Stomach smooth muscle (tissue), 2 donors: ENCODE data around the gene ARMS2.
A peak's percentile ranks its signal among the peaks of the same experiment; 100 is the strongest.

ENCODE experiments used
- H3K27ac ChIP-seq: one replicate; pipeline ENCODE4 v1.7.0; 2013; ENCODE audit warnings: mild to moderate bottlenecking, low read length, inconsistent platforms
- H3K27me3 ChIP-seq, 2 donors: one replicate each; pipeline ENCODE4 v1.7.0; 2013; ENCODE audit warnings: low read length in 2 of 2; ENCODE audit not compliant: insufficient read depth in 2 of 2, control insufficient read depth in 1 of 2
- H3K36me3 ChIP-seq, 2 donors: one replicate each; pipeline ENCODE4 v1.7.0; 2013; ENCODE audit warnings: low read length in 2 of 2; ENCODE audit not compliant: control insufficient read depth in 2 of 2, insufficient read depth in 2 of 2
- H3K4me1 ChIP-seq: one replicate; pipeline ENCODE4 v1.7.0; 2013; ENCODE audit warnings: low read length; ENCODE audit not compliant: control insufficient read depth, insufficient read depth
- H3K4me3 ChIP-seq, 2 donors: one replicate each; pipeline ENCODE4 v1.7.0; 2013; ENCODE audit warnings: low read length in 2 of 2
- H3K9ac ChIP-seq, 2 donors: one replicate each; pipeline ENCODE4 v1.7.0; 2013; ENCODE audit warnings: low read length in 2 of 2, mild to moderate bottlenecking in 1 of 2
- H3K9me3 ChIP-seq, 2 donors: one replicate each; pipeline ENCODE4 v1.7.0; 2013; ENCODE audit warnings: low read length in 2 of 2; ENCODE audit not compliant: control insufficient read depth in 2 of 2
- donor health status: healthy.
- donor health status: Pancreatic carcinoma.

ARMS2 gene

GRCh38 chr10:122494173-122494820, 39.8 kb downstream of the ARMS2 start:
- Histone ChIP-seq H3K9ac (no peak overlapping the region), H3K36me3 (peaks cover 3 to 6% of the 10 kb centered on the region in 2 donors)

GRCh38 chr10:122494833-122495232, 40.4 kb downstream of the ARMS2 start:
- Histone ChIP-seq H3K9ac (no peak overlapping the region), H3K27ac (no peak overlapping the region), H3K36me3 (peaks cover 0 to 4% of the 10 kb centered on the region in 2 donors), H3K27me3 (no peaks in the 10 kb centered on the region), H3K4me3 (no peak overlapping the region), H3K4me1 (peaks cover 65% of the 10 kb centered on the region), H3K9me3 (no peaks in the 10 kb centered on the region)

More at GRCh38 chr10:122494173-122494820, 39.8 kb downstream of the ARMS2 start:
- no peaks in the 10 kb centered on the region for H3K27me3 ChIP-seq
- peaks cover 60% of the 10 kb centered on the region for H3K4me1 ChIP-seq
- no peak overlapping the region for H3K4me3 ChIP-seq
- H3K9me3 ChIP-seq, result no peaks in the 10 kb centered on the region
- H3K27ac ChIP-seq, result no peak overlapping the region

- Histone ChIP-seq H3K9me3 (no peaks in the 10 kb centered on the region), H3K36me3 (no peaks in the 10 kb centered on the region), H3K4me3 (no peak overlapping the region), H3K27ac (no peak overlapping the region), H3K9ac (no peak overlapping the region), H3K4me1 (peaks cover 74% of the 10 kb centered on the region), H3K27me3 (no peaks in the 10 kb centered on the region)
Measured at GRCh38 chr10:122495406-122496340, 41.2 kb downstream of the ARMS2 start.

GRCh38 chr10:122497241-122497640, 42.8 kb downstream of the ARMS2 start:
- H3K9ac ChIP-seq, result no peak overlapping the region
- no peaks in the 10 kb centered on the region for H3K9me3 ChIP-seq
- H3K4me1 ChIP-seq, result peaks cover 63% of the 10 kb centered on the region
- peaks cover 0 to 9% of the 10 kb centered on the region in 2 donors for H3K36me3 ChIP-seq
- H3K27ac ChIP-seq, result no peak overlapping the region
- no peaks in the 10 kb centered on the region for H3K27me3 ChIP-seq
- no peak overlapping the region for H3K4me3 ChIP-seq

- H3K9ac ChIP-seq, result no peak overlapping the region
- H3K4me1 ChIP-seq, result peaks cover 53% of the 10 kb centered on the region
- H3K27me3 ChIP-seq, result no peaks in the 10 kb centered on the region
- peaks cover 0 to 9% of the 10 kb centered on the region in 2 donors for H3K36me3 ChIP-seq
- H3K27ac ChIP-seq, result peak overlapping the region; percentile 77
- H3K9me3 ChIP-seq, result no peaks in the 10 kb centered on the region
- peak overlapping the region in 1 of 2 donors; percentile 9 for H3K4me3 ChIP-seq
Measured at GRCh38 chr10:122498521-122498920, 44.1 kb downstream of the ARMS2 start.

GRCh38 chr10:122499012-122499411, 44.6 kb downstream of the ARMS2 start:
- H3K9ac ChIP-seq, result peak overlapping the region in 1 of 2 donors; percentile 60

GRCh38 chr10:122499491-122499941, 45.1 kb downstream of the ARMS2 start:
- H3K27me3 ChIP-seq, result no peaks in the 10 kb centered on the region
- no peak overlapping the region for H3K9ac ChIP-seq
- peak overlapping the region; percentile 77 for H3K27ac ChIP-seq
- no peaks in the 10 kb centered on the region for H3K9me3 ChIP-seq
- H3K4me1 ChIP-seq, result peaks cover 58% of the 10 kb centered on the region
- peaks cover 0 to 9% of the 10 kb centered on the region in 2 donors for H3K36me3 ChIP-seq
- H3K4me3 ChIP-seq, result peak overlapping the region in 1 of 2 donors; percentile 23

More at GRCh38 chr10:122499012-122499411, 44.6 kb downstream of the ARMS2 start:
- Histone ChIP-seq H3K36me3 (peaks cover 0 to 9% of the 10 kb centered on the region in 2 donors), H3K27me3 (no peaks in the 10 kb centered on the region), H3K9me3 (no peaks in the 10 kb centered on the region), H3K4me3 (peak overlapping the region; percentile 9 to 23), H3K27ac (peak overlapping the region; percentile 77), H3K4me1 (peaks cover 53% of the 10 kb centered on the region)

GRCh38 chr10:122500194-122500593, 45.7 kb downstream of the ARMS2 start:
- no peak overlapping the region for H3K9ac ChIP-seq

GRCh38 chr10:122500726-122501125, 46.3 kb downstream of the ARMS2 start:
- no peaks in the 10 kb centered on the region for H3K9me3 ChIP-seq

More at GRCh38 chr10:122500194-122500593, 45.7 kb downstream of the ARMS2 start:
- peaks cover 0 to 11% of the 10 kb centered on the region in 2 donors for H3K36me3 ChIP-seq
- no peak overlapping the region for H3K4me3 ChIP-seq
- H3K4me1 ChIP-seq, result peaks cover 59% of the 10 kb centered on the region
- H3K27ac ChIP-seq, result peak overlapping the region; percentile 77
- H3K9me3 ChIP-seq, result no peaks in the 10 kb centered on the region
- no peaks in the 10 kb centered on the region for H3K27me3 ChIP-seq

GRCh38 chr10:122503012-122503411, 48.6 kb downstream of the ARMS2 start:
- Histone ChIP-seq H3K9me3 (no peaks in the 10 kb centered on the region), H3K9ac (no peak overlapping the region), H3K27me3 (no peaks in the 10 kb centered on the region), H3K4me3 (no peak overlapping the region), H3K4me1 (peaks cover 58% of the 10 kb centered on the region), H3K27ac (no peak overlapping the region), H3K36me3 (peaks cover 6 to 23% of the 10 kb centered on the region in 2 donors)

More at GRCh38 chr10:122500726-122501125, 46.3 kb downstream of the ARMS2 start:
- peaks cover 0 to 11% of the 10 kb centered on the region in 2 donors for H3K36me3 ChIP-seq
- no peaks in the 10 kb centered on the region for H3K27me3 ChIP-seq
- no peak overlapping the region for H3K4me3 ChIP-seq
- peaks cover 59% of the 10 kb centered on the region for H3K4me1 ChIP-seq
- H3K27ac ChIP-seq, result peak overlapping the region; percentile 77
- no peak overlapping the region for H3K9ac ChIP-seq
